GM12872 (cell line): ENCODE data around the gene PPP5C.

Source experiments
- CTCF ChIP-seq: IDR thresholded peaks from 3 replicates; pipeline ENCODE4 v1.5.1; 2011; ENCODE audit warnings: low read depth, mild to moderate bottlenecking, low read length, moderate library complexity; ENCODE audit not compliant: insufficient read depth

Gene PPP5C

DNA sequence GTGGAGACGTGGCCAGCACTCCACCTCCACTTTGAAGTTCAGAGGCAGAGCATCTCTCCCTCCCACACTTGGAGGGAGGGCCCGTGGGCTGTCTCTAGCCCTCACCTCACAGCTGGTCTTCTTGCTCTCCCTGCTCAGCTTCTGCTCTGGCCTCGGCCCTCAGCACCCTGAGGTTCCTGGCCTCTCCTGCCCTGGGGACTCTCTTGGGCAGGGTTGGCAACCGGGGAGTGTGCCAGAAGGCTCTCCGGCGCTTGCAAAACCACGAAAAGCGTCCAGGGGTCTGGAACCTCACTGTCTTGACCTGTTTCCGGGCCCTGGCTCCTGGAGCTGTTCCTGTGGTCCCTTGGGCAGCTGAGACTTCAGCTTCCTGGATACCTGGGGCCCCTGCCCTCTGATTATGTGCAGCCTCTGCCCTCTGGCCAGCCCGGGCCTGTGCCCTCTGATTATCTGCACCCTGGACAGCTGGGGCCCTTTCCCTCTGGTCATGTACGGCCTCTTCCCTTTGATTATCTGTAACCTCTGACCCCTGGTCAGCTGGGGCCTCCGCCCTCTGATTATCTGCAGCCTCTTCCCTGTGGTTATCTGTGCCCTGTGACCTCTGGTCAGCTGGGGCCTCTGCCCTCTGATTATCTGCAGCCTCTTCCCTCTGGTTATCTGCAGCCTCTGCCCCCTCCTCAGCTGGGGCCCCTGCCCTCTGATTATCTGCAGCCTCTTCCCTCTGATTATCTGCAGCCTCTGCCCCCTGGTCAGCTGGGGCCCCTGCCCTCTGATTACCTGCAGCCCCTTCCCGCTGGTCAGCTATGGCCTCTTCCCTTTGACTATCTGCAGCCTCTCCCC is 64.4 kb downstream of the PPP5C start:
- no peak for TF ChIP-seq CTCF

- no peak for TF ChIP-seq CTCF
These were observed 65.2 kb downstream of the PPP5C start for GRCh38 chr19:46411925-46412649.

DNA sequence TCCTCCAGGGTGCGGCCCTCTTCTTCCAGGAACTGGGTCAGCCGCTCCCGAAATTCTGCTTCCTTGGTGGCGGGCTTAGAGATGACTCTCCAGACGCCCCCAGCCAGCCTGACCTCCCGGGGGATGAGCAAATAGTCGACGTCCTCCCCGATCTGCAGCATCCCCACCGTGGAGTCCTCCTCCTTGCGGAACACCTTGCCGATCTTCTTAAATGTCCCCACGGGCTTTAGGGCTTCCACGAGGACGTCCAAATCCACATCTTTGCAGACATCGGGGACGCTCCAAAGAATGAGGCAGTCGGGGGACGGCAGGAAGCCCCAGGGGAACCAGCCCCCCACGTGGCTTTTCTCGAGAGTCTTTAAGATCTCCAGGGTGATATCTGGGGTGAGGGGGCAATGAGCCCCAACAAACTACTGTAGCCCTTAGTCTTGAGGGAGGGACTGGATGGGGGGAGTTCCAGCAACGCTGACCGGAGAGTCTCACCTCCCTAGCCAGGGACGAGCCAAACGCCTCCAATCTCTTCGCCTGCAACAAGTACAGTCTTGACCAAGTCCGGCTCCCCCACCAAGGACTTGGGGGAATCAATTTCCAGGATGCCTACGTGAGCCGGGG is 65.9 kb downstream of the PPP5C start:
- TF ChIP-seq CTCF = no peak

GRCh38 chr19:46413262-46414031 is 66.6 kb downstream of the PPP5C start, which contains the start of gene CCDC8:
TSS of gene CCDC8 (minus strand) at chr19:46413564. CDS start at chr19:46412810, 754 bp downstream.
- no peak for TF ChIP-seq CTCF

GRCh38 chr19:46420056-46420455 is 73.2 kb downstream of the PPP5C start:
- TF ChIP-seq CTCF = no peak

DNA sequence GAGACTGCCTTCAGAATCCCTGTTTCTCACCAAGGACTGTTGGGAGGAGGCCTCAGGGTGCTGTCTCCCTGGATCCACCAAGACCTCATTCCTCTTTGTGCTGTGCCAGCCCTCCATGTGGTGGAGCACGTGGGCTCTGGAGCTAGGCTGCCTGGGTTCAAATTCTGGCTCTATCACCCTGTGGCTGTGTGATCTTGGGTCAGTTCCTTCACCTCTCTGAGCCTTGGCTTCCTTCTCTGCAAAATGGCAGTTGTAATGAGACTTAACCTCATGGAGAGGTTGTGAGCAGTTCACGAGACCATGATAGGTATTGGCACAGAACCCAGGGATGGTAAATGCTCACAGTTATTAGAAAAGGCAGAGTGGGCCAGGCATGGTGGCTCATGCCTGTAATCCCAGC is 75.5 kb downstream of the PPP5C start:
- no peak for TF ChIP-seq CTCF
